PFSK-1 (cell line): Measurements from ENCODE around the gene CHFR.

ENCODE experiments used
- POLR2AphosphoS5 ChIP-seq: IDR thresholded peaks from 2 replicates; pipeline ENCODE4 v1.6.1; 2012; ENCODE audit warnings: low read depth, mild to moderate bottlenecking, control low read depth, low read length, moderate library complexity
- REST ChIP-seq, 2 experiments: IDR thresholded peaks; 2 replicates each; pipeline versions ENCODE4 v1.6.1 to v1.8.0; 2011 to 2012; ENCODE audit warnings: low read depth in 2 of 2, low read length in 2 of 2, control low read depth in 1 of 2, inconsistent platforms in 1 of 2, mild to moderate bottlenecking in 1 of 2, moderate library complexity in 1 of 2; ENCODE audit not compliant: insufficient read depth in 1 of 2
- SIN3A ChIP-seq: IDR thresholded peaks from 2 replicates; pipeline ENCODE4 v1.6.1; 2012; ENCODE audit warnings: mild to moderate bottlenecking, low read length, moderate library complexity, borderline replicate concordance; ENCODE audit not compliant: insufficient read depth
- TAF1 ChIP-seq: IDR thresholded peaks from 2 replicates; pipeline ENCODE4 v1.6.1; 2012; ENCODE audit warnings: low read length, control low read depth, borderline replicate concordance; ENCODE audit not compliant: insufficient read depth

GRCh38 chr12:132918680-132919079 lies 31.3 kb upstream of the CHFR start:
- TF ChIP-seq POLR2AphosphoS5 = no peak
- TF ChIP-seq TAF1 = no peak
- TF ChIP-seq REST (IDR thresholded peaks at IDR 0.05; ENCODE audit: insufficient read depth in 1 of 2, low read depth in 2 of 2, low read length in 2 of 2) = no peak
- TF ChIP-seq SIN3A = no peak
